Endodermal cell (in vitro differentiated cells): ENCODE measurements around the gene AIF1. TPM values are rescaled to one million over a fixed set of nuclear protein-coding genes. Genes with fewer than 3 reads are reported as not detected.

Source experiments
- DNase-seq: peaks from one replicate; pipeline ENCODE4 v3.0.0-alpha.2; 2017
- H3K27ac ChIP-seq: 2 replicates; pipeline ENCODE4 v1.5.1; 2013; ENCODE audit warnings: mild to moderate bottlenecking, low read depth, low read length, moderate library complexity
- H3K27me3 ChIP-seq: 2 replicates; pipeline ENCODE4 v1.6.1; 2013; ENCODE audit warnings: mild to moderate bottlenecking, low read length, moderate library complexity; ENCODE audit not compliant: insufficient read depth, control insufficient read depth, poor library complexity, severe bottlenecking
- H3K36me3 ChIP-seq: 2 replicates; pipeline ENCODE4 v1.7.0; 2013; ENCODE audit warnings: mild to moderate bottlenecking, low read length, moderate library complexity; ENCODE audit not compliant: control insufficient read depth, insufficient read depth
- H3K4me1 ChIP-seq: one replicate; pipeline ENCODE4 v1.7.0; 2013; ENCODE audit warnings: low read length; ENCODE audit not compliant: control insufficient read depth, insufficient read depth
- H3K4me3 ChIP-seq: 2 replicates; pipeline ENCODE4 v1.5.1; 2013; ENCODE audit warnings: mild to moderate bottlenecking, low read length, moderate library complexity
- H3K9ac ChIP-seq: 2 replicates; pipeline ENCODE4 v1.6.1; 2013; ENCODE audit warnings: mild to moderate bottlenecking, low read length, moderate library complexity; ENCODE audit not compliant: poor library complexity, severe bottlenecking; ENCODE audit errors: extremely low read depth
- H3K9me3 ChIP-seq: 2 replicates; pipeline ENCODE4 v1.6.1; 2013; ENCODE audit warnings: mild to moderate bottlenecking, low read length, moderate library complexity; ENCODE audit not compliant: control insufficient read depth
- H3K27ac Mint-ChIP-seq: 2 replicates; pipeline ENCODE4 v1.8.0; 2020; ENCODE audit warnings: mixed read lengths
- H3K27me3 Mint-ChIP-seq: 2 replicates; pipeline ENCODE4 v1.8.0; 2021; ENCODE audit warnings: mild to moderate bottlenecking, mixed read lengths; ENCODE audit not compliant: insufficient read depth
- H3K36me3 Mint-ChIP-seq: 2 replicates; pipeline ENCODE4 v1.8.0; 2020; ENCODE audit warnings: low read depth, mixed read lengths
- H3K4me1 Mint-ChIP-seq: 2 replicates; pipeline ENCODE4 v1.8.0; 2020; ENCODE audit warnings: mixed read lengths
- H3K4me3 Mint-ChIP-seq: 2 replicates; pipeline ENCODE4 v1.8.0; 2020; ENCODE audit warnings: mild to moderate bottlenecking, moderate library complexity, mixed read lengths
- H3K9me3 Mint-ChIP-seq: 2 replicates; pipeline ENCODE4 v1.8.0; 2020; ENCODE audit warnings: mild to moderate bottlenecking, mixed read lengths
- WGBS, 2 experiments: methylation state at CpG; one replicate each; pipeline versions ENCODE4 v1.1.5 to v1.1.7; 2013; ENCODE audit warnings: missing lambda C conversion rate in 2 of 2, mixed read lengths in 1 of 2; ENCODE audit not compliant: insufficient coverage in 1 of 2, insufficient read length in 1 of 2; 5-methylcytosine and 5-hydroxymethylcytosine counted together
- total RNA-seq, 2 donors: library from RNA; stranded (reverse); fragmentation: NEBNext Ultra II Directional in 1 of 2; extraction: Animal tissue kit (Norgen Biotek cat#: 25700) in 1 of 2; gene quantifications; 2 replicates in 1 of 2; 3 replicates in 1 of 2; pipeline ENCODE4 v1.2.1, GENCODE V29; 2021
- TF ChIP-seq, protein P1 (sequence below): fragments of 200-600 bp; sonication (generic); conservative IDR thresholded peaks from 2 replicates; pipeline ENCODE4 v1.5.0; 2021; ENCODE audit warnings: antibody characterized with exemption, mild to moderate bottlenecking

AIF1 gene
- total RNA-seq, 2 donors from 2014 or later = 0.70 to 1.7 TPM

DNA sequence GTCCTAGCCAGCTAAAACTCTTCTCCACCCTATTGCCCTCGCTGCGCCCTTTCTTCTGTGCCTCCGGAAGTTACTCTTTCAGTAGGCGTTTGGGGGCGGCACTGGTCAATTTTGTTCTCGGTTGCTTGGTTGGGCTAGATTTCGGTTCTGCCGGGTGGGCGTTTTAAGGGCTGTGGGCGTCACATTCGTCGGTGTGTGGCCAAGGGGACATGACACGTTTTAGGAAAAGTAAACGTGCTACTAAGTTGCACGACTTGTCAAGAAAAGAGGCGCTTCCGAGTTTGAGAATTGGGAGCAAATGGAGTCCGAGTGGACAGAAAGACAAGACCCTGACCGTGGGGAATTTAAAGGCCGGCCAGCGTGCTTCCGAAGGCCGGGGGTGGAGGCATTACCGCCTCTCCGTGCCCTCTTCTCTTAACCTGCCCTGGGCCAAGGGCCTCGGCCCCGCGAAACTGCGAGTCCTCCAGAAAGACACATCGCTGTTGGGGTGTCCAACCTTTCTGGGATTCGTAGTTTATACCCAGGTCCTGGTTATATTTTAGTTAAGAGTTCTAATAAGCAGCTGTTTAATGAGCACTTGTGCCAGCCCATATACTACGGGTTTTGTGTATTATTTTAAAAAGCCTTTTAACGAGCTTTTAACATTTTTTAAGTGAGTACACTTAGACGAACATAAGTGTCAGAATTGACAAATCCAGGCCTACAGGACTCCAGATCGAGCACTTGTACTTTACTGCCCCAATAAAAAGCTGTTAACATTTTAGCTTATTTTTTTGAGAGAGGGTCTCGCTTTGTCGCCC lies 38.1 kb downstream of the AIF1 start:
- no peaks in the 10 kb centered on the region for H3K9me3 Mint-ChIP-seq
- H3K36me3 Mint-ChIP-seq = peaks cover 46% of the 10 kb centered on the region
- H3K36me3 ChIP-seq = peaks cover 30% of the 10 kb centered on the region
- H3K4me1 Mint-ChIP-seq = peaks cover 10% of the 10 kb centered on the region
- DNase-seq = peak; percentile 95
- H3K4me3 Mint-ChIP-seq = peak overlapping the region; percentile 98
- H3K9me3 ChIP-seq = no peaks in the 10 kb centered on the region
- H3K9ac ChIP-seq = peak overlapping the region; percentile 84
- H3K27ac Mint-ChIP-seq = peak overlapping the region; percentile 100
- H3K4me1 ChIP-seq = peaks cover 5% of the 10 kb centered on the region
- WGBS, 2 experiments = 19 to 23% methylated on average over 27 to 37 of the region's 37 CpGs
- H3K27me3 ChIP-seq = no peaks in the 10 kb centered on the region
- TF ChIP-seq, protein P1, sequence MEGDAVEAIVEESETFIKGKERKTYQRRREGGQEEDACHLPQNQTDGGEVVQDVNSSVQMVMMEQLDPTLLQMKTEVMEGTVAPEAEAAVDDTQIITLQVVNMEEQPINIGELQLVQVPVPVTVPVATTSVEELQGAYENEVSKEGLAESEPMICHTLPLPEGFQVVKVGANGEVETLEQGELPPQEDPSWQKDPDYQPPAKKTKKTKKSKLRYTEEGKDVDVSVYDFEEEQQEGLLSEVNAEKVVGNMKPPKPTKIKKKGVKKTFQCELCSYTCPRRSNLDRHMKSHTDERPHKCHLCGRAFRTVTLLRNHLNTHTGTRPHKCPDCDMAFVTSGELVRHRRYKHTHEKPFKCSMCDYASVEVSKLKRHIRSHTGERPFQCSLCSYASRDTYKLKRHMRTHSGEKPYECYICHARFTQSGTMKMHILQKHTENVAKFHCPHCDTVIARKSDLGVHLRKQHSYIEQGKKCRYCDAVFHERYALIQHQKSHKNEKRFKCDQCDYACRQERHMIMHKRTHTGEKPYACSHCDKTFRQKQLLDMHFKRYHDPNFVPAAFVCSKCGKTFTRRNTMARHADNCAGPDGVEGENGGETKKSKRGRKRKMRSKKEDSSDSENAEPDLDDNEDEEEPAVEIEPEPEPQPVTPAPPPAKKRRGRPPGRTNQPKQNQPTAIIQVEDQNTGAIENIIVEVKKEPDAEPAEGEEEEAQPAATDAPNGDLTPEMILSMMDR = peak; percentile 31
- H3K27me3 Mint-ChIP-seq = no peaks in the 10 kb centered on the region
- H3K27ac ChIP-seq = peak overlapping the region; percentile 99
- H3K4me3 ChIP-seq = peak overlapping the region; percentile 92

DNA sequence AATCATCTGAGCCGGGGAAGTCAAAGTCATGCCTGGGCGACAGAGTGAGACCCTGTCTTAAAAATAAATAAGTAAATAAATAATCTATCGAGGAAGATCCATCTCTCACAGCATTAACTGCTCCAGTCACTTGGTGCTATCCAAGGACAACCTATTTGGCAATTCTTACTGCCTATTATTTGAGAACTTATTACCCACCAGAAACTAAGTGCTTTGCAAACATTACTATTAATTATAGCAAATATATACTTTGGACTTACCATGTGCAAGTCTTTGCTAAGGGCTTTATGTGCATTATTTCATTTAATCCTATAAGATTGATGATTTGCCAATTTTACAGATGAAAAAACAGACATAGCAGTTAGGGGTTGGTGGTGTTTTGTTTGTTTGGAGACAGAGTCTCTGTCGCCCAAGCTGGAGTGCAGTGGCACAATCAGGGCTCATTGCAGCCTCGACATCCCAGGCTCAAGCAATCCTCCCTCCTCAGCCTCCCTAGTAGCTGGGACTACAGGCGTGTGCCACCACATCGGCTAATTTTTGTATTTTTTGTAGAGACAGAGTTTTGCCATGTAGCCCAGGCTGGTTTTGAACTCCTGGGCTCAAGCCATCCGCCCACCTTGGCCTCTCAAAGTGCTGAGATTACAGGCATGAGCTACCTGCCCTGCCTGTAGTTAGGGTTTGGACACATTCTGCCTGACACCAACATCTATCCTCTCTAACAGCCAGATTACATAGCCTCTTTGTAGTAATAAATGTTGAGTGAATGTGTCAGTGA lies 39.7 kb downstream of the AIF1 start:
- H3K27ac ChIP-seq = no peak overlapping the region
- TF ChIP-seq, protein P1 = no peak
- no peak overlapping the region for H3K4me3 ChIP-seq
- H3K9ac ChIP-seq = no peak overlapping the region
- no peaks in the 10 kb centered on the region for H3K27me3 ChIP-seq
- no peaks in the 10 kb centered on the region for H3K9me3 ChIP-seq
- DNase-seq = no peak
- Mint-ChIP-seq H3K36me3 (peaks cover 33% of the 10 kb centered on the region), H3K9me3 (no peaks in the 10 kb centered on the region), H3K27me3 (no peaks in the 10 kb centered on the region), H3K4me3 (no peak overlapping the region), H3K4me1 (peaks cover 14% of the 10 kb centered on the region), H3K27ac (no peak overlapping the region)
- peaks cover 14% of the 10 kb centered on the region for H3K36me3 ChIP-seq
- 85 to 97% methylated on average over 3 to 8 of the region's 8 CpGs for WGBS, 2 experiments
- H3K4me1 ChIP-seq = peaks cover 13% of the 10 kb centered on the region

DNA sequence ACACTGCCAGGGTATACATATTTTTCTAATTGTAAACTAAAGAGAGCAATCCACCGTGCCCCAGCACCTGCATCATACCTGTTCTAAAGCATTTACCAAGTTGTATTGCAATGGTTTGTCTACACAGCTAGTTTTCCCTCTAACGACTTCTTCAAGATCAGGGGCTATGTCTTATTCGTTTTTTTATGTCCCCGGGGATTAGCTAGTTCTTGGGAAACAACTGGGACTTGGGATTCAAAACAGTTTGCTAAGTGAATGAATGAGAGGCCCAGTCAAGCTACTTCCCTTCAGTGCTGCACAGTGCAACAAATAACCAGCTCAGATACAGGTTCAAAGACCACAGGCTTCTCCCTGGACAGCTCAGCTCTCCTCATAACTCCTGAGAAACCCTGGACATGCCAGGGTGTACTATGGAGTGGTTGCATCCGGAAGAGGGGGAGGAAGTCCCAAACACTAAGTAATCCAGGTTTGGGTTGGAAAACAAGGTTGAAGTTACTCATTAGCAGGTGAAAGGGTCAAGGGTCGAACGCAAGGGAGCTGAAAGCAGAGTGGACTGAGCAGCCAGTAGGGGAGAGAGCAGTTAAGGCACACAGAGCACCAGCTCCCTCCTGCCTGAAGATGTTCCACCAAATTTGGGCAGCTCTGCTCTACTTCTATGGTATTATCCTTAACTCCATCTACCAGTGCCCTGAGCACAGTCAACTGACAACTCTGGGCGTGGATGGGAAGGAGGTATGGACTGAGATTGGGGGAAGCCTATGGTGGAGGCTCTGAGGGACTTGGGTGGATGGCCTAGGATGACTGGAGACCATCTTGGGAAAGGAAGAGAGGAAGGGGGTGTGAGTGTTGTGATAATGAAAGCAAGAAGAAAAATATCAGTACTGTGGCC lies 40.6 kb downstream of the AIF1 start, which contains the start of gene APOM:
Gene APOM, plus strand, starts transcription at position 546 of the 889 bp plus-strand sequence. Its CDS starts 73 bp downstream, at position 619.
- no peak within 1 kb of the TSS for H3K9ac ChIP-seq
- Mint-ChIP-seq H3K27me3 (no peaks in the 10 kb centered on the region), H3K4me3 (no peak within 1 kb of the TSS), H3K9me3 (no peaks in the 10 kb centered on the region), H3K4me1 (peaks cover 19% of the 10 kb centered on the region), H3K27ac (peak within 1 kb of the TSS; percentile 50), H3K36me3 (peaks cover 28% of the 10 kb centered on the region)
- TF ChIP-seq, protein P1 = no peak
- WGBS, 2 experiments = 81 to 92% methylated on average over 7 to 8 of the region's 8 CpGs
- H3K36me3 ChIP-seq = peaks cover 6% of the 10 kb centered on the region
- H3K4me3 ChIP-seq = no peak within 1 kb of the TSS
- H3K27me3 ChIP-seq = no peaks in the 10 kb centered on the region
- peaks cover 13% of the 10 kb centered on the region for H3K4me1 ChIP-seq
- DNase-seq = no peak
- no peaks in the 10 kb centered on the region for H3K9me3 ChIP-seq
- H3K27ac ChIP-seq = no peak within 1 kb of the TSS
